Esophagus muscularis mucosa (tissue), 4 donors: ENCODE results near the gene PLEKHH1. TPM values are rescaled to one million over a fixed set of nuclear protein-coding genes. Genes with fewer than 3 reads are reported as not detected.
"Not testable (repeated sequence)": the region's sequence is repeated elsewhere in the genome, so short reads cannot be mapped to it uniquely, and the experiment has no call there.

Source experiments
- DNase-seq: peaks from one replicate; pipeline ENCODE4 v3.0.0-alpha.2; 2017; ENCODE audit errors: extremely low spot score
- H3K27ac ChIP-seq, 4 donors: fragments of 200-600 bp; sonication (generic); replicated peaks in 1 of 4; 1 replicate in 3 of 4; 2 replicates in 1 of 4; pipeline ENCODE4 v1.5.1; 2016 to 2019; ENCODE audit warnings: mild to moderate bottlenecking in 1 of 4
- H3K27me3 ChIP-seq, 4 donors: fragments of 200-600 bp; sonication (generic); one replicate each; pipeline versions ENCODE4 v1.5.1 to v1.6.0; 2016 to 2019
- H3K36me3 ChIP-seq, 4 donors: fragments of 200-600 bp; sonication (generic); one replicate each; pipeline ENCODE4 v1.5.1; 2016 to 2019
- H3K4me1 ChIP-seq, 4 donors: fragments of 200-600 bp; sonication (generic); one replicate each; pipeline ENCODE4 v1.5.1; 2016 to 2019
- H3K4me3 ChIP-seq, 4 donors: fragments of 200-600 bp; sonication (generic); 1 replicate in 2 of 4; 2 replicates in 2 of 4; pipeline ENCODE4 v1.5.1; 2016 to 2019; ENCODE audit warnings: mild to moderate bottlenecking in 4 of 4, moderate library complexity in 1 of 4
- H3K9me3 ChIP-seq, 4 donors: fragments of 200-600 bp; sonication (generic); 1 replicate in 3 of 4; 2 replicates in 1 of 4; pipeline ENCODE4 v1.5.1; 2016 to 2019
- CTCF ChIP-seq, 3 experiments: fragments of 200-600 bp in 2 of 3; fragments of 450-650 bp in 1 of 3; sonication (generic) in 2 of 3; IDR thresholded peaks; one replicate each; pipeline ENCODE4 v1.5.1; 2017 to 2019; ENCODE audit warnings: antibody characterized with exemption in 3 of 3, mild to moderate bottlenecking in 2 of 3, moderate library complexity in 1 of 3
- EP300 ChIP-seq: sonication (generic); formaldehyde crosslinking; IDR thresholded peaks from one replicate; pipeline ENCODE4 v1.6.1; 2017; ENCODE audit warnings: antibody characterized with exemption
- POLR2A ChIP-seq: fragments of 450-650 bp; IDR thresholded peaks from one replicate; pipeline ENCODE4 v1.6.1; 2017; ENCODE audit warnings: antibody characterized with exemption, moderate library complexity, mild to moderate bottlenecking, low read depth
- POLR2AphosphoS5 ChIP-seq, 2 donors: sonication (generic); formaldehyde crosslinking; IDR thresholded peaks; one replicate each; pipeline ENCODE4 v1.6.1; 2017; ENCODE audit warnings: antibody characterized with exemption in 2 of 2
- WGBS: methylation state at CpG from one replicate; pipeline ENCODE4 v1.1.5; 2018; 5-methylcytosine and 5-hydroxymethylcytosine counted together
- intact Hi-C: fragments of 100-400 bp; cut with DNase I; formaldehyde crosslinking; loops from one replicate; pipeline ENCODE4 v1.15.1; 2023
- total RNA-seq, 4 donors: library from RNA; depleted of rRNA; stranded (reverse); fragments of >200 nt; gene quantifications; one replicate each; pipeline versions ENCODE4 v1.1.0 to v1.2.1, GENCODE V29; 2016

PLEKHH1 gene
- total RNA-seq, 4 donors from 2014 or later = 1.7 to 3.8 (median 2.4) TPM

GRCh38 chr14:67595392-67595791 is 62.3 kb downstream of the PLEKHH1 start:
- Histone ChIP-seq H3K4me3 (no peak overlapping the region), H3K9me3 (no peaks in the 10 kb centered on the region), H3K4me1 (peaks cover 4 to 17% (median 13%) of the 10 kb centered on the region in 4 donors), H3K27me3 (no peaks in the 10 kb centered on the region), H3K27ac (no peak overlapping the region), H3K36me3 (peaks cover 21 to 51% (median 36%) of the 10 kb centered on the region in 4 donors)
- no peak for DNase-seq
- WGBS = 93% methylated on average over 2 of the region's 2 CpGs
- intact Hi-C loops = no loop called here
- TF ChIP-seq CTCF (IDR thresholded peaks at IDR 0.05) = no peak
- TF ChIP-seq POLR2A = no peak
- no peak for TF ChIP-seq POLR2AphosphoS5 (IDR thresholded peaks at IDR 0.05)
- no peak for TF ChIP-seq EP300

GRCh38 chr14:67599698-67600561 is 66.8 kb downstream of the PLEKHH1 start, which contains the start of gene PIGH:
Gene PIGH (minus strand): TSS chr14:67600268. CDS start chr14:67600203, 65 bp downstream.
- DNase-seq = peak; percentile 95
- 11% methylated on average over 14 of the region's 77 CpGs for WGBS
- TF ChIP-seq POLR2A (peak; percentile 75), EP300 (no peak), CTCF (IDR thresholded peaks at IDR 0.05) (peak; percentile 41 to 65 (median 48)), POLR2AphosphoS5 (IDR thresholded peaks at IDR 0.05) (peak; percentile 95 to 96)
- Histone ChIP-seq H3K27ac (peak within 1 kb of the TSS; percentile 91 to 94 (median 92)), H3K9me3 (no peaks in the 10 kb centered on the region), H3K36me3 (peaks cover 0 to 6% (median 0%) of the 10 kb centered on the region in 4 donors), H3K27me3 (no peaks in the 10 kb centered on the region), H3K4me1 (peaks cover 4 to 21% (median 18%) of the 10 kb centered on the region in 4 donors), H3K4me3 (peak within 1 kb of the TSS; percentile 78 to 89 (median 81))
- intact Hi-C loops = no loop called here

GRCh38 chr14:67600562-67600974 is 67.5 kb downstream of the PLEKHH1 start:
- WGBS = 87% methylated on average over 21 of the region's 21 CpGs
- H3K27me3 ChIP-seq, intact Hi-C loops, H3K36me3 ChIP-seq, DNase-seq, H3K9me3 ChIP-seq: not testable (repeated sequence)
- Histone ChIP-seq H3K4me1 (peaks cover 4 to 21% (median 18%) of the 10 kb centered on the region in 4 donors), H3K4me3 (peak overlapping the region; percentile 78 to 89 (median 81)), H3K27ac (peak overlapping the region; percentile 91 to 94 (median 92))

GRCh38 chr14:67602076-67602475 is 69.0 kb downstream of the PLEKHH1 start:
- Histone ChIP-seq H3K27me3 (no peaks in the 10 kb centered on the region), H3K27ac (no peak overlapping the region), H3K4me1 (peaks cover 4 to 21% (median 18%) of the 10 kb centered on the region in 4 donors), H3K9me3 (no peaks in the 10 kb centered on the region), H3K4me3 (no peak overlapping the region), H3K36me3 (no peaks in the 10 kb centered on the region)
- no peak for DNase-seq
- TF ChIP-seq EP300 = no peak
- WGBS = 84% methylated on average over 7 of the region's 7 CpGs
- intact Hi-C loops = no loop called here

- Histone ChIP-seq H3K27ac (no peak overlapping the region), H3K4me1 (peaks cover 4 to 20% (median 17%) of the 10 kb centered on the region in 4 donors), H3K36me3 (no peaks in the 10 kb centered on the region), H3K4me3 (no peak overlapping the region), H3K27me3 (no peaks in the 10 kb centered on the region), H3K9me3 (no peaks in the 10 kb centered on the region)
- DNase-seq = no peak
- intact Hi-C loops = no loop called here
- TF ChIP-seq POLR2A (no peak), CTCF (IDR thresholded peaks at IDR 0.05) (no peak), EP300 (no peak)
- WGBS = 63% methylated on average over 5 of the region's 5 CpGs
These were observed 70.0 kb downstream of the PLEKHH1 start for GRCh38 chr14:67602995-67603545.
